Astrocyte (in vitro differentiated cells and primary cell): ENCODE measurements around the gene MYO1B. TPM values are rescaled to one million over a fixed set of nuclear protein-coding genes. Genes with fewer than 3 reads are reported as not detected.

Experiments
- DNase-seq: peaks from one replicate; pipeline ENCODE4 v3.0.0-alpha.2; 2010; ENCODE audit warnings: low read depth
- FAIRE-seq: peaks from 2 replicates; lab custom pipeline; 2011; peaks lifted over from hg19 to GRCh38; lab: Jason Lieb, UNC
- H2AFZ ChIP-seq: 2 replicates; pipeline ENCODE4 v1.6.0; 2012; ENCODE audit warnings: low read depth, low read length, inconsistent platforms
- H3K27ac ChIP-seq: 2 replicates; pipeline ENCODE4 v1.5.1; 2011; ENCODE audit warnings: low read depth, low read length, inconsistent platforms
- H3K27me3 ChIP-seq: 2 replicates; pipeline ENCODE4 v1.6.0; 2011; ENCODE audit warnings: low read length, inconsistent platforms; ENCODE audit not compliant: insufficient read depth
- H3K36me3 ChIP-seq: 2 replicates; pipeline ENCODE4 v1.5.1; 2011; ENCODE audit warnings: low read length, inconsistent platforms; ENCODE audit not compliant: insufficient read depth
- H3K4me1 ChIP-seq: 2 replicates; pipeline ENCODE4 v1.5.1; 2011; ENCODE audit warnings: low read length, inconsistent platforms; ENCODE audit not compliant: insufficient read depth
- H3K4me2 ChIP-seq: 2 replicates; pipeline ENCODE4 v1.6.0; 2012; ENCODE audit warnings: low read length, inconsistent platforms
- H3K4me3 ChIP-seq: 2 replicates; pipeline ENCODE4 v1.5.1; 2011; ENCODE audit warnings: low read depth, mild to moderate bottlenecking, low read length, inconsistent platforms; ENCODE audit not compliant: insufficient read depth
- H3K79me2 ChIP-seq: 2 replicates; pipeline ENCODE4 v1.6.0; 2012; ENCODE audit warnings: mild to moderate bottlenecking, low read length, inconsistent platforms; ENCODE audit not compliant: insufficient read depth
- H3K9ac ChIP-seq: 2 replicates; pipeline ENCODE4 v1.6.0; 2012; ENCODE audit warnings: mild to moderate bottlenecking, low read length, inconsistent platforms
- H3K9me3 ChIP-seq: 2 replicates; pipeline ENCODE4 v1.5.1; 2012; ENCODE audit warnings: low read depth, mild to moderate bottlenecking, low read length, inconsistent platforms; ENCODE audit not compliant: insufficient read depth
- H4K20me1 ChIP-seq: 2 replicates; pipeline ENCODE4 v1.6.0; 2012; ENCODE audit warnings: low read length, inconsistent platforms; ENCODE audit not compliant: insufficient read depth
- H3K27ac Mint-ChIP-seq: one replicate; pipeline ENCODE4 v1.8.0; 2021; ENCODE audit warnings: mild to moderate bottlenecking, mixed read lengths; ENCODE audit not compliant: unreplicated experiment
- H3K27me3 Mint-ChIP-seq: one replicate; pipeline ENCODE4 v1.8.0; 2021; ENCODE audit warnings: low read depth, mixed read lengths; ENCODE audit not compliant: unreplicated experiment
- H3K36me3 Mint-ChIP-seq: one replicate; pipeline ENCODE4 v1.8.0; 2021; ENCODE audit warnings: low read depth, mixed read lengths; ENCODE audit not compliant: unreplicated experiment
- H3K4me1 Mint-ChIP-seq: one replicate; pipeline ENCODE4 v1.8.0; 2021; ENCODE audit warnings: low read depth, mixed read lengths; ENCODE audit not compliant: unreplicated experiment
- H3K4me3 Mint-ChIP-seq: one replicate; pipeline ENCODE4 v1.8.0; 2021; ENCODE audit warnings: mild to moderate bottlenecking, moderate library complexity, mixed read lengths; ENCODE audit not compliant: unreplicated experiment
- H3K9me3 Mint-ChIP-seq: one replicate; pipeline ENCODE4 v1.8.0; 2021; ENCODE audit warnings: mild to moderate bottlenecking, mixed read lengths; ENCODE audit not compliant: unreplicated experiment
- EZH2 ChIP-seq: IDR thresholded peaks from 2 replicates; pipeline ENCODE4 v1.6.1; 2012; ENCODE audit warnings: mild to moderate bottlenecking, low read length, inconsistent platforms; ENCODE audit not compliant: insufficient read depth
- total RNA-seq: library from RNA; stranded (reverse); gene quantifications from 2 replicates; pipeline ENCODE4 v1.2.1, GENCODE V29; 2021
- TF ChIP-seq, protein P1 (sequence below): IDR thresholded peaks from 2 replicates; pipeline ENCODE4 v1.5.1; 2011; ENCODE audit warnings: low read depth, mild to moderate bottlenecking, inconsistent platforms, low read length, moderate library complexity; ENCODE audit not compliant: insufficient read depth

The MYO1B gene
- total RNA-seq, 1 donor from 2014 or later = 95.7 TPM

DNA sequence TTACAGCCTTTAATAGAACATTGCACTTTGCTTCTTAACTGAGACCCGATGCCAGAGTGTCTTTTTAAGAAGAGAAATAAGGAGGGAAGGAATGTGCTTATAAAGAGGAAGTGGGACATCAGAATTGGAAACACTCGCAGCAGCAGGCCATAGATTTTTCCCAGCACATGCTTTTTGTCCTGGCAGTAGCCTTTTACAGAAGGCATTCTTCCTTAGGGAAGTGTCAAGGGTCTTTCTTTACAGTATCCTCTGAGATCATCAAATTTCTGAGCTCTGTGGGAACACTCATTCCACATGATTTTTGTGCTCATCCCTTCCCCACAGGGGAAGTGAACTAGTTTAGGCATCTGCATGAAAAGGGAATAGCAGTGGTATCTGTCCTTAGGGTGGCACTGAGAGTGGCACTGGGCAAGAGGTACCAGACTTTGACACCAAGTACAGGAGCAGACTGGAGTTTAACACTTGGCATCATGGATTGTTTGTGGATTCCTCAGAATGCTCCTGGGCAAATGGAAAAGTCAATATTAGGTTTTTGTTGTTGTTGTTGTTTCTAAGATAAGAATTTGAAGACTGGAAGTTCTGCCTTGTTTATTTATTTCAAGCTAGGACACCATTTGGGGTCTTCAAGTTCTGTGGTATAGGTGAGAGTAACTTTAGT lies 4.1 kb downstream of the MYO1B start:
- H3K4me3 Mint-ChIP-seq = no peak overlapping the region
- Histone ChIP-seq H3K27me3 (no peaks in the 10 kb centered on the region), H3K79me2 (peaks cover 90% of the 10 kb centered on the region), H2AFZ (no peak overlapping the region), H4K20me1 (peaks cover 64% of the 10 kb centered on the region), H3K9me3 (no peaks in the 10 kb centered on the region), H3K36me3 (peaks cover 2% of the 10 kb centered on the region), H3K27ac (no peak overlapping the region), H3K9ac (peak overlapping the region; percentile 27), H3K4me2 (peak overlapping the region; percentile 98), H3K4me3 (no peak overlapping the region), H3K4me1 (peaks cover 54% of the 10 kb centered on the region)
- FAIRE-seq (no peak), DNase-seq (peak; percentile 39)
- TF ChIP-seq, protein P1, sequence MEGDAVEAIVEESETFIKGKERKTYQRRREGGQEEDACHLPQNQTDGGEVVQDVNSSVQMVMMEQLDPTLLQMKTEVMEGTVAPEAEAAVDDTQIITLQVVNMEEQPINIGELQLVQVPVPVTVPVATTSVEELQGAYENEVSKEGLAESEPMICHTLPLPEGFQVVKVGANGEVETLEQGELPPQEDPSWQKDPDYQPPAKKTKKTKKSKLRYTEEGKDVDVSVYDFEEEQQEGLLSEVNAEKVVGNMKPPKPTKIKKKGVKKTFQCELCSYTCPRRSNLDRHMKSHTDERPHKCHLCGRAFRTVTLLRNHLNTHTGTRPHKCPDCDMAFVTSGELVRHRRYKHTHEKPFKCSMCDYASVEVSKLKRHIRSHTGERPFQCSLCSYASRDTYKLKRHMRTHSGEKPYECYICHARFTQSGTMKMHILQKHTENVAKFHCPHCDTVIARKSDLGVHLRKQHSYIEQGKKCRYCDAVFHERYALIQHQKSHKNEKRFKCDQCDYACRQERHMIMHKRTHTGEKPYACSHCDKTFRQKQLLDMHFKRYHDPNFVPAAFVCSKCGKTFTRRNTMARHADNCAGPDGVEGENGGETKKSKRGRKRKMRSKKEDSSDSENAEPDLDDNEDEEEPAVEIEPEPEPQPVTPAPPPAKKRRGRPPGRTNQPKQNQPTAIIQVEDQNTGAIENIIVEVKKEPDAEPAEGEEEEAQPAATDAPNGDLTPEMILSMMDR = no peak
- TF ChIP-seq EZH2 = no peak
- H3K36me3 Mint-ChIP-seq = peaks cover 2% of the 10 kb centered on the region
- H3K9me3 Mint-ChIP-seq = peaks cover 2% of the 10 kb centered on the region
- no peaks in the 10 kb centered on the region for H3K27me3 Mint-ChIP-seq
- peaks cover 60% of the 10 kb centered on the region for H3K4me1 Mint-ChIP-seq
- peak overlapping the region; percentile 56 for H3K27ac Mint-ChIP-seq

DNA sequence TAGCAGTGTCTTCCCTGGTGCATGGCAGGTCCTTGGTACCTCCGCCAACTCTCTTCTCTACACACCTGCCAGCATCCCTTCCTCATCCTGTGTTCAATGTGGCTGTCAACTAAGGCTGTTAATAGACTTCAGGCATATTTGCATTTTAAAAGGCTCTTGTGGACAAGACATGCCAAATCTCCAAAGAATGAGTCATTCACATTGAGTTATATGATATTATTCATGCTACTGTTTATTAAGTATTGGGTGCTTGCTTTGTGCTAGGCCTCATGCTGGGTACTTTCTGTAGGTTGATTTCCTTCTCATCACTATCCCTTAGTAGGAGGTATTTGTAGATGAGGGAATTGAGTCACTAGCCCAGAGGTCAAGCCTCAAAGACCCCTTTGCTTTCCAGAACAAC lies 5.2 kb downstream of the MYO1B start:
- peak overlapping the region; percentile 62 for H3K4me3 Mint-ChIP-seq
- H3K27ac ChIP-seq = peak overlapping the region; percentile 15
- FAIRE-seq = no peak

More for the DNA sequence above, 5.2 kb downstream of the MYO1B start:
- TF ChIP-seq, protein P1 = no peak
- TF ChIP-seq EZH2 = no peak
- H3K4me1 Mint-ChIP-seq = peaks cover 63% of the 10 kb centered on the region
- Histone ChIP-seq H3K4me2 (peak overlapping the region; percentile 50), H3K9me3 (no peaks in the 10 kb centered on the region), H3K4me1 (peaks cover 60% of the 10 kb centered on the region), H4K20me1 (peaks cover 75% of the 10 kb centered on the region), H3K9ac (no peak overlapping the region), H3K4me3 (no peak overlapping the region), H3K36me3 (peaks cover 2% of the 10 kb centered on the region), H3K27me3 (no peaks in the 10 kb centered on the region), H2AFZ (no peak overlapping the region), H3K79me2 (peaks cover 100% of the 10 kb centered on the region)
- H3K9me3 Mint-ChIP-seq = no peaks in the 10 kb centered on the region
- DNase-seq = peak; percentile 49
- H3K36me3 Mint-ChIP-seq = peaks cover 2% of the 10 kb centered on the region
- H3K27ac Mint-ChIP-seq = no peak overlapping the region
- H3K27me3 Mint-ChIP-seq = no peaks in the 10 kb centered on the region
